GM12878 (cell line): ENCODE data around the gene KCNV2. TPM values are rescaled to one million over a fixed set of nuclear protein-coding genes. Genes with fewer than 3 reads are reported as not detected.

Source experiments
- ATAC-seq: fragments of 200-7000 bp; cut with Tn5 transposase; 3 replicates; pipeline ENCODE4 v1.9.1; 2020; ENCODE audit warnings: mild to moderate bottlenecking, moderate library complexity
- BruUV-seq: library from RNA; stranded (reverse); fragments of 400-500 nt; replicated peaks from 2 replicates; lab custom pipeline; 2021; lab: Mats Ljungman, UMichigan
- CTCF ChIA-PET: fragments of 300-600 bp; sonication (Branson Sonifier 250); formaldehyde crosslinking; extraction: SDS; loops from one replicate; lab custom pipeline; 2021; ENCODE audit warnings: inconsistent platforms; lab: Yijun Ruan, JAX
- POLR2A ChIA-PET: fragments of 350-600 bp; formaldehyde crosslinking; extraction: SDS; loops from one replicate; lab custom pipeline; 2021; ENCODE audit warnings: inconsistent platforms; lab: Charles Lee
- RAD21 ChIA-PET: fragments of 300-600 bp; sonication (Branson Sonifier 250); formaldehyde crosslinking; loops from one replicate; lab custom pipeline; 2023; ENCODE audit warnings: antibody characterized with exemption; ENCODE audit not compliant: unreplicated experiment; lab: Charles Lee
- SMC1A ChIA-PET: fragments of 300-600 bp; sonication (Branson Sonifier 250); formaldehyde crosslinking; loops from one replicate; lab custom pipeline; 2023; ENCODE audit not compliant: unreplicated experiment, uncharacterized antibody; lab: Charles Lee
- DNase-seq: peaks from one replicate; pipeline ENCODE4 v3.0.0-alpha.2; 2011; ENCODE audit warnings: low read depth, low spot score
- FAIRE-seq: peaks from 3 replicates; lab custom pipeline; 2011; peaks lifted over from hg19 to GRCh38; lab: Jason Lieb, UNC
- H2AFZ ChIP-seq: 2 replicates; pipeline ENCODE4 v1.6.0; 2011; ENCODE audit warnings: low read depth, low read length, control low read depth; ENCODE audit not compliant: control insufficient read depth
- H3K27ac ChIP-seq: 2 replicates; pipeline ENCODE4 v1.5.1; 2011; ENCODE audit warnings: control low read depth; ENCODE audit not compliant: control insufficient read depth, insufficient read depth
- H3K27me3 ChIP-seq, 2 experiments: replicated peaks in 1 of 2; 2 replicates each; pipeline versions ENCODE4 v1.6.0 to v1.6.1; 2011; ENCODE audit warnings: low read length in 1 of 2; ENCODE audit not compliant: control insufficient read depth in 2 of 2, insufficient read depth in 2 of 2
- H3K36me3 ChIP-seq, 2 experiments: 2 replicates each; pipeline ENCODE4 v1.5.1; 2011; ENCODE audit warnings: low read length in 1 of 2; ENCODE audit not compliant: control insufficient read depth in 2 of 2, insufficient read depth in 2 of 2
- H3K4me1 ChIP-seq: 2 replicates; pipeline ENCODE4 v1.6.1; 2011; ENCODE audit warnings: mild to moderate bottlenecking, low read length, moderate library complexity, mixed read lengths; ENCODE audit not compliant: control insufficient read depth, insufficient read depth
- H3K4me2 ChIP-seq: 2 replicates; pipeline ENCODE4 v1.6.0; 2011; ENCODE audit warnings: control low read depth; ENCODE audit not compliant: control insufficient read depth, insufficient read depth
- H3K4me3 ChIP-seq: fragments of 200-600 bp; sonication (generic); 2 replicates; pipeline ENCODE4 v1.5.1; 2016
- H3K79me2 ChIP-seq: 2 replicates; pipeline ENCODE4 v1.6.0; 2011; ENCODE audit warnings: low read length; ENCODE audit not compliant: control insufficient read depth, insufficient read depth
- H3K9ac ChIP-seq: 2 replicates; pipeline ENCODE4 v1.8.0; 2011; ENCODE audit warnings: low read length, control low read depth, mixed read lengths; ENCODE audit not compliant: control insufficient read depth, insufficient read depth
- H3K9me3 ChIP-seq: replicated peaks from 3 replicates; pipeline ENCODE4 v1.5.1; 2011; ENCODE audit warnings: mild to moderate bottlenecking, low read length; ENCODE audit not compliant: control insufficient read depth, insufficient read depth
- H4K20me1 ChIP-seq: 2 replicates; pipeline ENCODE4 v1.6.0; 2011; ENCODE audit not compliant: control insufficient read depth, insufficient read depth
- CBX5 ChIP-seq: sonication (generic); IDR thresholded peaks from 2 replicates; pipeline ENCODE4 v1.6.1; 2016; ENCODE audit warnings: low read depth, moderate library complexity, mild to moderate bottlenecking, inconsistent platforms
- ETV6 ChIP-seq, 2 experiments: fragments of 450-650 bp in 1 of 2; IDR thresholded peaks in 1 of 2; conservative IDR thresholded peaks in 1 of 2; 2 replicates each; pipeline ENCODE4 v1.6.1; 2014; ENCODE audit warnings: antibody characterized with exemption in 1 of 2, borderline replicate concordance in 1 of 2, low read depth in 1 of 2, mild to moderate bottlenecking in 1 of 2, moderate library complexity in 1 of 2
- JUNB ChIP-seq: IDR thresholded peaks from 2 replicates; pipeline ENCODE4 v1.6.1; 2016; ENCODE audit warnings: antibody characterized with exemption, mild to moderate bottlenecking
- JUND ChIP-seq: IDR thresholded peaks from 2 replicates; pipeline ENCODE4 v1.6.1; 2012; ENCODE audit warnings: low read depth, mild to moderate bottlenecking, low read length, improper control_type of control experiment, moderate library complexity
- MEF2B ChIP-seq: fragments of 450-650 bp; IDR thresholded peaks from 2 replicates; pipeline ENCODE4 v1.6.1; 2018; ENCODE audit warnings: mild to moderate bottlenecking, moderate library complexity; ENCODE audit not compliant: partially characterized antibody, poor library complexity, severe bottlenecking
- NFIC ChIP-seq: IDR thresholded peaks from 2 replicates; pipeline ENCODE4 v1.6.1; 2012; ENCODE audit warnings: low read depth, mild to moderate bottlenecking, inconsistent platforms, low read length, moderate library complexity
- RUNX3 ChIP-seq: IDR thresholded peaks from 2 replicates; pipeline ENCODE4 v1.6.1; 2012; ENCODE audit warnings: low read length, inconsistent platforms
- ZNF207 ChIP-seq: fragments of 450-650 bp; IDR thresholded peaks from 2 replicates; pipeline ENCODE4 v1.6.1; 2014; ENCODE audit warnings: antibody characterized with exemption, mild to moderate bottlenecking, borderline replicate concordance
- ZNF274 ChIP-seq: IDR thresholded peaks from one replicate; pipeline ENCODE4 v1.8.0; 2011; ENCODE audit not compliant: insufficient read length, insufficient read depth
- WGBS: methylation state at CpG from one replicate; pipeline ENCODE4 v1.1.6; 2016; ENCODE audit warnings: low lambda C conversion rate; ENCODE audit not compliant: insufficient replicate concordance, insufficient coverage; ENCODE audit errors: missing lambda C conversion rate; 5-methylcytosine and 5-hydroxymethylcytosine counted together
- in situ Hi-C: fragments of 300-500 bp; cut with MboI; formaldehyde crosslinking; loops from 9 replicates; pipeline ENCODE4 v1.14.3; 2018; ENCODE audit warnings: mixed read lengths
- intact Hi-C: fragments of 100-400 bp; cut with micrococcal nuclease; formaldehyde crosslinking; loops from one replicate; pipeline ENCODE4 v1.14.2; 2022; ENCODE audit not compliant: unreplicated experiment
- polyA plus RNA-seq, 11 experiments: library from polyadenylated mRNA; depleted of rRNA in 4 of 11; unstranded in 6 of 11; stranded (reverse) in 5 of 11; fragments of >200 nt; fragmentation: Nextera tagmentation in 4 of 11; fragmentation: Illumina TruSeq in 1 of 11; extraction: Ambion mirVana in 4 of 11; extraction: Trizol in 1 of 11; gene quantifications; 1 replicate in 1 of 11; 2 replicates in 10 of 11; pipeline versions ENCODE4 v1.2.1 to v1.2.3, GENCODE V29; 2011 to 2016; ENCODE audit warnings: inconsistent platforms in 2 of 11, missing spikeins in 2 of 11, low read depth in 1 of 11
- total RNA-seq, 4 experiments: library from RNA; depleted of rRNA in 3 of 4; stranded (reverse); fragments of >200 nt in 3 of 4; fragmentation: Illumina TruSeq in 1 of 4; extraction: Trizol in 1 of 4; gene quantifications; 2 replicates each; pipeline versions ENCODE4 v1.2.1 to v1.2.3, GENCODE V29; 2013 to 2021
- TF ChIP-seq, protein P1 (sequence below): fragments of 450-650 bp; IDR thresholded peaks from 2 replicates; pipeline ENCODE4 v1.6.1; 2017; ENCODE audit warnings: mild to moderate bottlenecking
- TF ChIP-seq, protein P2 (sequence below): fragments of 150-350 bp; IDR thresholded peaks from 2 replicates; pipeline ENCODE4 v1.6.1; 2014; ENCODE audit warnings: mild to moderate bottlenecking, low read depth, low read length

KCNV2 gene
- total and polyA plus RNA-seq, 10 of the 15 experiments (the other 5 are each of a cell fraction or from before 2014, with no cell fraction given): 0.04 to 0.37 (median 0.09) TPM; not detected in 4

GRCh38 chr9:2700398-2700797 lies 16.9 kb upstream of the KCNV2 start:
- Histone ChIP-seq H3K79me2 (no peaks in the 10 kb centered on the region), H3K4me2 (no peak overlapping the region), H3K4me3 (no peak overlapping the region), H3K9ac (no peak overlapping the region), H4K20me1 (no peaks in the 10 kb centered on the region), H3K27ac (no peak overlapping the region), H3K4me1 (peaks cover 4% of the 10 kb centered on the region; the same call in 1 of the 2 replicates), H2AFZ (no peak overlapping the region), H3K9me3 (peaks cover 3% of the 10 kb centered on the region), H3K27me3 (no peaks in the 10 kb centered on the region), H3K36me3 (no peaks in the 10 kb centered on the region)
- BruUV-seq: no TSS peak
- ChIA-PET CTCF (no interaction called here), SMC1A (interaction anchor here (1.1 to 1.6 kb wide), 4 partner anchors 12 to 430 kb away, joined by 3 read pairs; no protein-coding TSS in a partner anchor), RAD21 (interaction anchor here (1.5 kb wide), 1 partner anchor 27 kb away, joined by 3 read pairs; no protein-coding TSS in a partner anchor), POLR2A (no interaction called here)
- ATAC-seq: no peak
- intact Hi-C loops: no loop called here
- whole genome bisulfite sequencing: 78% methylated on average over 6 of the region's 6 CpGs
- in situ Hi-C loops: no loop called here
- no peak for DNase-seq
- FAIRE-seq: no peak
- TF ChIP-seq CBX5: no peak
- TF ChIP-seq MEF2B: no peak
- TF ChIP-seq, protein P1, sequence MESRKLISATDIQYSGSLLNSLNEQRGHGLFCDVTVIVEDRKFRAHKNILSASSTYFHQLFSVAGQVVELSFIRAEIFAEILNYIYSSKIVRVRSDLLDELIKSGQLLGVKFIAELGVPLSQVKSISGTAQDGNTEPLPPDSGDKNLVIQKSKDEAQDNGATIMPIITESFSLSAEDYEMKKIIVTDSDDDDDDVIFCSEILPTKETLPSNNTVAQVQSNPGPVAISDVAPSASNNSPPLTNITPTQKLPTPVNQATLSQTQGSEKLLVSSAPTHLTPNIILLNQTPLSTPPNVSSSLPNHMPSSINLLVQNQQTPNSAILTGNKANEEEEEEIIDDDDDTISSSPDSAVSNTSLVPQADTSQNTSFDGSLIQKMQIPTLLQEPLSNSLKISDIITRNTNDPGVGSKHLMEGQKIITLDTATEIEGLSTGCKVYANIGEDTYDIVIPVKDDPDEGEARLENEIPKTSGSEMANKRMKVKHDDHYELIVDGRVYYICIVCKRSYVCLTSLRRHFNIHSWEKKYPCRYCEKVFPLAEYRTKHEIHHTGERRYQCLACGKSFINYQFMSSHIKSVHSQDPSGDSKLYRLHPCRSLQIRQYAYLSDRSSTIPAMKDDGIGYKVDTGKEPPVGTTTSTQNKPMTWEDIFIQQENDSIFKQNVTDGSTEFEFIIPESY: no peak
- no peak for TF ChIP-seq JUNB
- TF ChIP-seq NFIC: no peak
- TF ChIP-seq, protein P2, sequence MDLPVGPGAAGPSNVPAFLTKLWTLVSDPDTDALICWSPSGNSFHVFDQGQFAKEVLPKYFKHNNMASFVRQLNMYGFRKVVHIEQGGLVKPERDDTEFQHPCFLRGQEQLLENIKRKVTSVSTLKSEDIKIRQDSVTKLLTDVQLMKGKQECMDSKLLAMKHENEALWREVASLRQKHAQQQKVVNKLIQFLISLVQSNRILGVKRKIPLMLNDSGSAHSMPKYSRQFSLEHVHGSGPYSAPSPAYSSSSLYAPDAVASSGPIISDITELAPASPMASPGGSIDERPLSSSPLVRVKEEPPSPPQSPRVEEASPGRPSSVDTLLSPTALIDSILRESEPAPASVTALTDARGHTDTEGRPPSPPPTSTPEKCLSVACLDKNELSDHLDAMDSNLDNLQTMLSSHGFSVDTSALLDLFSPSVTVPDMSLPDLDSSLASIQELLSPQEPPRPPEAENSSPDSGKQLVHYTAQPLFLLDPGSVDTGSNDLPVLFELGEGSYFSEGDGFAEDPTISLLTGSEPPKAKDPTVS: no peak
- no peak for TF ChIP-seq ZNF207
- TF ChIP-seq RUNX3: no peak
- no peak for TF ChIP-seq JUND
- TF ChIP-seq ETV6 (conservative IDR thresholded peaks at IDR 0.05 in 1 of 2, IDR thresholded peaks at IDR 0.05 in 1 of 2; ENCODE audit: borderline replicate concordance in 1 of 2, low read depth in 1 of 2): no peak
- TF ChIP-seq ZNF274: no peak
